SK-N-MC (cell line): ENCODE results near the gene PRDM16.

Experiments used
- EZH2 ChIP-seq: fragments of 200-600 bp; sonication (generic); IDR thresholded peaks from one replicate; pipeline ENCODE4 v1.6.1; 2017; ENCODE audit warnings: antibody characterized with exemption
- POLR2AphosphoS5 ChIP-seq: IDR thresholded peaks from 2 replicates; pipeline ENCODE4 v1.6.1; 2012; ENCODE audit warnings: mild to moderate bottlenecking, low read depth, low read length, borderline replicate concordance

- TF ChIP-seq POLR2AphosphoS5 (no peak), EZH2 (no peak)
These were observed 102.8 kb downstream of the PRDM16 start for GRCh38 chr1:3171761-3172160.
